Gastroesophageal sphincter (tissue), 4 donors: Measurements from ENCODE around the gene C11orf42. TPM values are rescaled to one million over a fixed set of nuclear protein-coding genes. Genes with fewer than 3 reads are reported as not detected.

ENCODE experiments used
- ATAC-seq: fragments of 150-250 bp; one replicate; pipeline ENCODE4 v1.9.1; 2016; ENCODE audit warnings: mild to moderate bottlenecking, moderate library complexity
- H3K27ac ChIP-seq, 4 donors: fragments of 200-600 bp; sonication (generic) in 3 of 4; 1 replicate in 3 of 4; 2 replicates in 1 of 4; pipeline ENCODE4 v1.5.1; 2016 to 2019
- H3K27me3 ChIP-seq: fragments of 200-600 bp; sonication (generic); one replicate; pipeline ENCODE4 v1.5.1; 2019
- H3K36me3 ChIP-seq, 2 donors: fragments of 200-600 bp; sonication (generic); one replicate each; pipeline ENCODE4 v1.5.1; 2019; ENCODE audit warnings: control low read depth in 1 of 2
- H3K4me1 ChIP-seq, 3 donors: fragments of 200-600 bp; sonication (generic); 1 replicate in 2 of 3; 2 replicates in 1 of 3; pipeline ENCODE4 v1.5.1; 2016 to 2019; ENCODE audit warnings: control low read depth in 2 of 3
- H3K4me3 ChIP-seq, 2 donors: fragments of 200-600 bp; sonication (generic); one replicate each; pipeline ENCODE4 v1.5.1; 2019; ENCODE audit warnings: mild to moderate bottlenecking in 1 of 2, moderate library complexity in 1 of 2
- H3K9me3 ChIP-seq, 3 donors: fragments of 200-600 bp; sonication (generic); one replicate each; pipeline ENCODE4 v1.5.1; 2017 to 2019; ENCODE audit warnings: control low read depth in 2 of 3
- CTCF ChIP-seq, 4 experiments: fragments of 200-600 bp in 2 of 4; fragments of 450-650 bp in 2 of 4; sonication (generic) in 1 of 4; IDR thresholded peaks; one replicate each; pipeline ENCODE4 v1.5.1; 2017 to 2019; ENCODE audit warnings: antibody characterized with exemption in 4 of 4, mild to moderate bottlenecking in 2 of 4, moderate library complexity in 2 of 4
- EP300 ChIP-seq: sonication (generic); formaldehyde crosslinking; IDR thresholded peaks from one replicate; pipeline ENCODE4 v1.6.1; 2017; ENCODE audit warnings: antibody characterized with exemption, mild to moderate bottlenecking
- POLR2A ChIP-seq, 2 donors: fragments of 450-650 bp; IDR thresholded peaks; one replicate each; pipeline ENCODE4 v1.6.1; 2017; ENCODE audit warnings: antibody characterized with exemption in 2 of 2, mild to moderate bottlenecking in 2 of 2, moderate library complexity in 1 of 2
- POLR2AphosphoS5 ChIP-seq: sonication (generic); formaldehyde crosslinking; IDR thresholded peaks from one replicate; pipeline ENCODE4 v1.6.1; 2017; ENCODE audit warnings: antibody characterized with exemption
- WGBS, 2 donors: methylation state at CpG; one replicate each; pipeline ENCODE4 v1.1.5; 2018; ENCODE audit warnings: low coverage in 1 of 2; 5-methylcytosine and 5-hydroxymethylcytosine counted together
- total RNA-seq, 4 donors: library from RNA; depleted of rRNA; stranded (reverse); fragments of >200 nt; gene quantifications; one replicate each; pipeline ENCODE4 v1.1.0, GENCODE V29; 2016

The C11orf42 gene
- total RNA-seq, 4 donors from 2014 or later = not detected

- Histone ChIP-seq H3K4me1 (peaks cover 0 to 18% (median 3%) of the 10 kb centered on the region in 3 donors), H3K27ac (no peak overlapping the region), H3K36me3 (peaks cover 3 to 37% of the 10 kb centered on the region in 2 donors), H3K9me3 (no peaks in the 10 kb centered on the region), H3K27me3 (no peaks in the 10 kb centered on the region), H3K4me3 (no peak overlapping the region)
- WGBS, 2 donors = 64% methylated on average over 2 of the region's 2 CpGs; no CpG with 5 or more reads in 1 of the 2 donors
- no peak for TF ChIP-seq POLR2A (IDR thresholded peaks at IDR 0.05)
- no peak for TF ChIP-seq POLR2AphosphoS5
- TF ChIP-seq EP300 = no peak
- no peak for TF ChIP-seq CTCF (IDR thresholded peaks at IDR 0.05)
- ATAC-seq = no peak
These were observed 20.5 kb downstream of the C11orf42 start for GRCh38 chr11:6225896-6226295.

- 55 to 88% methylated on average over 2 to 3 of the region's 3 CpGs for WGBS, 2 donors
- TF ChIP-seq POLR2A (IDR thresholded peaks at IDR 0.05) = no peak
- no peak for TF ChIP-seq CTCF (IDR thresholded peaks at IDR 0.05)
- TF ChIP-seq EP300 = no peak
- no peak for TF ChIP-seq POLR2AphosphoS5
These were observed 23.2 kb downstream of the C11orf42 start for GRCh38 chr11:6228520-6228919.

GRCh38 chr11:6229911-6230310 lies 24.6 kb downstream of the C11orf42 start:
- no peaks in the 10 kb centered on the region for H3K27me3 ChIP-seq
- H3K4me3 ChIP-seq = no peak overlapping the region
- TF ChIP-seq EP300 = no peak
- WGBS, 2 donors = 43 to 61% methylated on average over 1 to 2 of the region's 2 CpGs
- ATAC-seq = no peak
- H3K4me1 ChIP-seq = peaks cover 0 to 45% (median 12%) of the 10 kb centered on the region in 3 donors
- H3K9me3 ChIP-seq = no peaks in the 10 kb centered on the region
- H3K36me3 ChIP-seq = no peaks in the 10 kb centered on the region
- H3K27ac ChIP-seq = no peak overlapping the region

More at GRCh38 chr11:6228520-6228919, 23.2 kb downstream of the C11orf42 start:
- Histone ChIP-seq H3K9me3 (no peaks in the 10 kb centered on the region), H3K4me3 (no peak overlapping the region), H3K36me3 (peaks cover 0 to 10% of the 10 kb centered on the region in 2 donors), H3K4me1 (peaks cover 0 to 39% (median 8%) of the 10 kb centered on the region in 3 donors), H3K27ac (no peak overlapping the region), H3K27me3 (no peaks in the 10 kb centered on the region)
- no peak for ATAC-seq

- H3K9me3 ChIP-seq = no peaks in the 10 kb centered on the region
- no peaks in the 10 kb centered on the region for H3K36me3 ChIP-seq
- no peak overlapping the region for H3K27ac ChIP-seq
- H3K27me3 ChIP-seq = no peaks in the 10 kb centered on the region
- TF ChIP-seq CTCF (IDR thresholded peaks at IDR 0.05) (no peak), POLR2A (IDR thresholded peaks at IDR 0.05) (no peak), POLR2AphosphoS5 (no peak), EP300 (no peak)
- peaks cover 0 to 37% (median 9%) of the 10 kb centered on the region in 3 donors for H3K4me1 ChIP-seq
- no peak for ATAC-seq
- H3K4me3 ChIP-seq = no peak overlapping the region
These were observed 27.5 kb downstream of the C11orf42 start for GRCh38 chr11:6232899-6233298.

- ATAC-seq = no peak
These were observed 28.6 kb downstream of the C11orf42 start for GRCh38 chr11:6233984-6234386.

More at GRCh38 chr11:6233984-6234386, 28.6 kb downstream of the C11orf42 start:
- peak overlapping the region; percentile 73 to 89 (median 86) for H3K27ac ChIP-seq
- TF ChIP-seq CTCF (IDR thresholded peaks at IDR 0.05) (no peak), POLR2AphosphoS5 (no peak), POLR2A (IDR thresholded peaks at IDR 0.05) (no peak), EP300 (no peak)
- no peaks in the 10 kb centered on the region for H3K9me3 ChIP-seq
- WGBS, 2 donors = 1% methylated on average over 10 of the region's 10 CpGs
- no peaks in the 10 kb centered on the region for H3K27me3 ChIP-seq
- H3K4me1 ChIP-seq = peaks cover 0 to 37% (median 9%) of the 10 kb centered on the region in 3 donors
- peak overlapping the region; percentile 78 to 79 for H3K4me3 ChIP-seq
- no peaks in the 10 kb centered on the region for H3K36me3 ChIP-seq
